ENCODE results near the gene ASIC3. TPM values are rescaled to one million over a fixed set of nuclear protein-coding genes. Genes with fewer than 3 reads are reported as not detected.

Gene ASIC3
- total RNA-seq, 2 experiments from 2014 or later, result 2.8 to 3.2 TPM

GRCh38 chr7:151048911-151049463, 656 bp downstream of the ASIC3 start:
- peaks cover 12% of the 10 kb centered on the region for H3K27me3 Mint-ChIP-seq (ENCODE audit: low read depth)
- H3K27ac Mint-ChIP-seq, result no peak overlapping the region
- ATAC-seq (no peak), DNase-seq (no peak)
- peaks cover 3% of the 10 kb centered on the region for H3K36me3 Mint-ChIP-seq (ENCODE audit: low read depth)
- CTCF ChIA-PET, result no interaction called here
- POLR2A ChIA-PET, result interaction anchor here (0.6 to 1.5 kb wide), 2 partner anchors 56 to 1677 kb away, joined by 3 read pairs; no protein-coding TSS in a partner anchor
- peaks cover 21% of the 10 kb centered on the region for H3K4me1 Mint-ChIP-seq (ENCODE audit: low read depth)
- no peaks in the 10 kb centered on the region for H3K9me3 Mint-ChIP-seq (ENCODE audit: insufficient read depth)
- no peak overlapping the region for H3K4me3 Mint-ChIP-seq

DNA sequence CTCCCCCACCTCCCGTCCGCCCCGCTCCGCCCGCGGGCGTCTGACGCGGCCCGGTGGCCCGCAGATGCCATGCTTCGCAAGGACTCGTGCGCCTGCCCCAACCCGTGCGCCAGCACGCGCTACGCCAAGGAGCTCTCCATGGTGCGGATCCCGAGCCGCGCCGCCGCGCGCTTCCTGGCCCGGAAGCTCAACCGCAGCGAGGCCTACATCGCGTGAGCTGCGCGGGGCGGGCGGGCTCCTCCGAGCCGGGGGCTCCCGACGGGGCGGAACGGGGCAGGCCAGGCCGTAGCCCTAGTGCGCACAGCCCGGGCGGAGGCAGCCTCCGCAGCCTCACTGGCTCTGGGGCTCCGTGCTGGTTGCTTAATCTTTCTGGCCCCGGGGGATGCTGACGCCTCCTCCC, 2.8 kb downstream of the ASIC3 start:
- POLR2A ChIA-PET, result no interaction called here
- Mint-ChIP-seq H3K9me3 (ENCODE audit: insufficient read depth) (no peaks in the 10 kb centered on the region), H3K4me3 (no peak overlapping the region), H3K4me1 (ENCODE audit: low read depth) (peaks cover 23% of the 10 kb centered on the region), H3K27ac (no peak overlapping the region), H3K27me3 (ENCODE audit: low read depth) (peaks cover 12% of the 10 kb centered on the region), H3K36me3 (ENCODE audit: low read depth) (peaks cover 6% of the 10 kb centered on the region)
- CTCF ChIA-PET, result interaction anchor here (1.3 kb wide), 1 partner anchor 59 kb away, joined by 3 read pairs; no protein-coding TSS in a partner anchor
- ATAC-seq, result peak; percentile 75
- peak; percentile 76 for DNase-seq

DNA sequence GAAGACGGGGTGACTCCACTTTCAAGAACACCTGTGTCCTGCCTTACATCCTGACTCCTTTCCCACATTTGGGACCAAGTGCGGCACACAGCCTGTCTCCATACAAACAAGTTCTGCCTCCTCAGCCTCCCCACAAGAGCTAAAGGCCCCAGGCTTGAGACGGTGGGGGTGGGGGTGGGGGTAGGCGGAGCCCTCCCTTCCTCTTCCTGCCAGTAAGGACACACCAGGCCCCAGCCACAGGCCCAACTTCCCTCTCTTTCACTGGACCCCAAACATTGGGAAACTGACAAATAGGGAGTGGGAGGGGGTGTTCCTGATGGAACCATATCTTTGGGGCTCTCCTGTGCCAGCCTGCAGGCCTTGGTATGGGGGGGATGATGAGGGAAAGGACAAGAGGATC, 4.8 kb downstream of the ASIC3 start:
- peaks cover 6% of the 10 kb centered on the region for H3K36me3 Mint-ChIP-seq (ENCODE audit: low read depth)
- CTCF ChIA-PET, result no interaction called here
- DNase-seq (no peak), ATAC-seq (no peak)
- no peaks in the 10 kb centered on the region for H3K9me3 Mint-ChIP-seq (ENCODE audit: insufficient read depth)
- peaks cover 36% of the 10 kb centered on the region for H3K4me1 Mint-ChIP-seq (ENCODE audit: low read depth)
- no peak overlapping the region for H3K4me3 Mint-ChIP-seq
- peaks cover 12% of the 10 kb centered on the region for H3K27me3 Mint-ChIP-seq (ENCODE audit: low read depth)
- H3K27ac Mint-ChIP-seq, result no peak overlapping the region
- POLR2A ChIA-PET, result no interaction called here

GRCh38 chr7:151053751-151054150, 5.4 kb downstream of the ASIC3 start:
- no peak for DNase-seq
- no peak for ATAC-seq
- POLR2A ChIA-PET, result no interaction called here
- Mint-ChIP-seq H3K27ac (no peak overlapping the region), H3K36me3 (ENCODE audit: low read depth) (peaks cover 6% of the 10 kb centered on the region), H3K4me1 (ENCODE audit: low read depth) (peaks cover 42% of the 10 kb centered on the region), H3K9me3 (ENCODE audit: insufficient read depth) (no peaks in the 10 kb centered on the region), H3K27me3 (ENCODE audit: low read depth) (peaks cover 12% of the 10 kb centered on the region), H3K4me3 (no peak overlapping the region)
- CTCF ChIA-PET, result no interaction called here

GRCh38 chr7:151056283-151056665, 7.9 kb downstream of the ASIC3 start:
- POLR2A ChIA-PET, result no interaction called here
- Mint-ChIP-seq H3K36me3 (ENCODE audit: low read depth) (peaks cover 6% of the 10 kb centered on the region), H3K4me3 (peak overlapping the region; percentile 94), H3K27me3 (ENCODE audit: low read depth) (peaks cover 3% of the 10 kb centered on the region), H3K4me1 (ENCODE audit: low read depth) (peaks cover 52% of the 10 kb centered on the region), H3K27ac (no peak overlapping the region), H3K9me3 (ENCODE audit: insufficient read depth) (no peaks in the 10 kb centered on the region)
- CTCF ChIA-PET, result interaction anchor here (1.0 kb wide), 1 partner anchor 54 kb away, joined by 5 read pairs; no protein-coding TSS in a partner anchor
- DNase-seq (no peak), ATAC-seq (no peak)

DNA sequence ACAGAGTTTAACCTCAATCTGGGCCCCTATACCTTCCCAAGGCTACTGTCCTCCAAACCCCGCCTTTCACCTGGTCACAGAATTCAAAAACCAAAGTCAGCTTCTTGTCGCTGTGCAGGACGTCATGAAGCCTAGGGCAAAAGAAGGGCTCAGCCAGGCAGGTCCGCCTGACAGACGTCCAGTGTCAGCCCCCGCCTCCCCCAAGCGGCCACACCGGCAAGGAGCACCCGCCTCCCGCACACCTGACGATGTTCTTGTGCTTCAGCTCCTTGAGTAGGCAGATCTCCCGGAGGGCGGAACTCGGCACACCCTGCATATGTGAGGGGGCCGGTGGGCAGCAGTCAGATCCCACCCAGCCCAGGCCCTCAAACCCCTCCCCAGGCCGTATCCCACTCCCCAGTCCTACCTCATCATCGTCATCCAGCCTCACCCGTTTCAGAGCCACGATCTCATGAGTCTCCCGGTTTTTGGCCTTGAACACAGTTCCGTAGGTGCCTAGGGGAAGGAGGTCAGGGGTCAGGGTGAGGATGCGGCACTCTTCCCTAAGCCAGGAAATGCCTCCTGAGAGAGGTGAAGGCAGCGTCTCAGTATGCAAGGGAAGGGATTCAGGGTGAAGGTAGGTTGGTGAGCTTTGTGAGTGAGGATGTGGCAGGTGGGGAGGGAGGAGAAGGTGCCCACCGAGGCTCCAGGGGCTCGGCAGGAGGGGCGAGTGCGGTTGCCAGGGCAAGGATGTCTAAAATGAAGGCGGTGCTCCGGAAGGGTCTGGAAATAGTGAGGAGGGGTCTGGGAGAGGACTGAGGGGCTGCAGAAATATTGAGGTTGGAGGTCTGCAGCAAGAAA, 8.6 kb downstream of the ASIC3 start:
- ATAC-seq (no peak), DNase-seq (no peak)
- H3K4me1 Mint-ChIP-seq (ENCODE audit: low read depth), result peaks cover 54% of the 10 kb centered on the region
- H3K4me3 Mint-ChIP-seq, result peak overlapping the region; percentile 94
- no peaks in the 10 kb centered on the region for H3K9me3 Mint-ChIP-seq (ENCODE audit: insufficient read depth)
- peaks cover 3% of the 10 kb centered on the region for H3K27me3 Mint-ChIP-seq (ENCODE audit: low read depth)
- CTCF ChIA-PET, result no interaction called here
- peaks cover 12% of the 10 kb centered on the region for H3K36me3 Mint-ChIP-seq (ENCODE audit: low read depth)
- H3K27ac Mint-ChIP-seq, result peak overlapping the region; percentile 81
- POLR2A ChIA-PET, result no interaction called here

DNA sequence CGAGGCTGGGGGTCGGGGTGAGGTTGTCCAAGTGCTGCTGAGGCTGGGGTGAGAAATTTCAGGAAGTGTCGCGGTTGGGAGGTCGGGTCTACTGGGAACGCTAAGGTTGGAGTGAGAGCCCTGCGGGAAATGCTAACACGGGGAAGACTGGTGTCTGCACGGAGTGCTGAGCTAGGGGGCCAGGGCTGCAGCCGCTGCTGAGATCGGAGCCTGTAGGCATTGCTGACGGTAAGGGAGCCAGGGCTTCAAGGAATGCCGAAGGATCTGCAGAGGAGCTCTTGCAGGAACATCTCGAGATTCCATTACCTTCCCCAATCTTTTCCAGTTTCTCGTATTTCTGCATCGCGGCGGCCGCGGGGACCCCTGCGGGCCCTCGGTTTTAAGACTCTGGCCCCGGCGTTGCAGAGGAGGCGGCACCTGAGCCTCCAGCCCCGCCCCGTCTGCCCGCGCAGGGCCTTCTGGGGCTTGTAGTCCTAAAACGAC, 9.2 kb downstream of the ASIC3 start, which contains the start of gene CDK5:
CDK5 (minus strand) TSS at position 392 of the 483 bp plus-strand sequence; CDS start at position 343, 49 bp downstream.
- H3K36me3 Mint-ChIP-seq (ENCODE audit: low read depth), result peaks cover 12% of the 10 kb centered on the region
- peak within 1 kb of the TSS; percentile 93 for H3K27ac Mint-ChIP-seq
- ATAC-seq (peak; percentile 6), DNase-seq (no peak)
- H3K4me3 Mint-ChIP-seq, result peak within 1 kb of the TSS; percentile 94
- H3K27me3 Mint-ChIP-seq (ENCODE audit: low read depth), result peaks cover 2% of the 10 kb centered on the region
- POLR2A ChIA-PET, result no interaction called here
- H3K9me3 Mint-ChIP-seq (ENCODE audit: insufficient read depth), result no peaks in the 10 kb centered on the region
- CTCF ChIA-PET, result no interaction called here
- peaks cover 54% of the 10 kb centered on the region for H3K4me1 Mint-ChIP-seq (ENCODE audit: low read depth)

- H3K4me1 Mint-ChIP-seq (ENCODE audit: low read depth), result peaks cover 48% of the 10 kb centered on the region
- ChIA-PET POLR2A (interaction anchor here (1.0 to 1.6 kb wide), 6 partner anchors 10 to 44 kb away, joined by 3 to 5 read pairs (median 4); partner anchors contain the start of genes ABCB8, FASTK and TMUB1), CTCF (interaction anchor here (0.6 to 1.7 kb wide), 7 partner anchors 26 to 430 kb away, joined by 3 to 5 read pairs (median 3); partner anchors contain the start of gene ABCB8)
- H3K36me3 Mint-ChIP-seq (ENCODE audit: low read depth), result peaks cover 11% of the 10 kb centered on the region
- H3K4me3 Mint-ChIP-seq, result peak overlapping the region; percentile 94
- no peaks in the 10 kb centered on the region for H3K27me3 Mint-ChIP-seq (ENCODE audit: low read depth)
- peak overlapping the region; percentile 93 for H3K27ac Mint-ChIP-seq
- DNase-seq (peak; percentile 99), ATAC-seq (peak; percentile 92)
- no peaks in the 10 kb centered on the region for H3K9me3 Mint-ChIP-seq (ENCODE audit: insufficient read depth)
These were observed 9.9 kb downstream of the ASIC3 start for GRCh38 chr7:151057989-151058780.

DNA sequence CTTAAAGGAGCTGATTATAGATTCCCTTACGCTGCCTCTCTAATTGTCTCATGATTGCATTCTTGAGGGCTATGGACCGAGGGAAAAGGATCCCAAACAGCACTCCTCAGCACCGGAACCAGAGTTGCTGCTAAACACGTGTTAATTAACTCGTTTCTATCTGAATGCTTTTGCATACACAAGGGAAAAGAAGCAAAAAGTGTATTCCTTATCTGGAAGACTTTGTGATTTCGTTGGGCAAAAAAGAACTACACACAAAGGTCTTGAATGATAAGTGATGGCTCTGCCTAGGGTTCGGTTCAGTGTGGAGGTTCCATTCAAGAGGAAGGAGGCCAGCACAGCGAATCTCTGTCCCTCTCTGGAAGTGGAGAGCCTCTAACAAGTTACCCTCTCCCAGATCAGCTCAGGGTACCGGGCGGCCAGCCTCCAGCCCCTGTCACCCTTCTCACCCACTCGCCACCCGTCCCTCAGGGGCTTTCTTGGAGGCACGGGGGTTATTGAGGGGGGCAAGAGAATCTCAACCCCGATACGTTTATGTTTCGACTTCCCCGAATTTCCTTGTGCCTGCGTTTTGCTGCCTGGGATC, 10.5 kb downstream of the ASIC3 start:
- Mint-ChIP-seq H3K36me3 (ENCODE audit: low read depth) (peaks cover 15% of the 10 kb centered on the region), H3K9me3 (ENCODE audit: insufficient read depth) (no peaks in the 10 kb centered on the region), H3K27ac (peak overlapping the region; percentile 93), H3K4me1 (ENCODE audit: low read depth) (peaks cover 44% of the 10 kb centered on the region), H3K27me3 (ENCODE audit: low read depth) (no peaks in the 10 kb centered on the region), H3K4me3 (peak overlapping the region; percentile 94)
- DNase-seq (peak; percentile 40), ATAC-seq (peak; percentile 6)
- ChIA-PET POLR2A (interaction anchor here (1.0 to 1.6 kb wide), 6 partner anchors 9 to 45 kb away, joined by 3 to 5 read pairs (median 4); partner anchors contain the start of genes ABCB8, FASTK and TMUB1), CTCF (interaction anchor here (0.6 to 1.7 kb wide), 7 partner anchors 26 to 429 kb away, joined by 3 to 5 read pairs (median 3); partner anchors contain the start of gene ABCB8)

DNA sequence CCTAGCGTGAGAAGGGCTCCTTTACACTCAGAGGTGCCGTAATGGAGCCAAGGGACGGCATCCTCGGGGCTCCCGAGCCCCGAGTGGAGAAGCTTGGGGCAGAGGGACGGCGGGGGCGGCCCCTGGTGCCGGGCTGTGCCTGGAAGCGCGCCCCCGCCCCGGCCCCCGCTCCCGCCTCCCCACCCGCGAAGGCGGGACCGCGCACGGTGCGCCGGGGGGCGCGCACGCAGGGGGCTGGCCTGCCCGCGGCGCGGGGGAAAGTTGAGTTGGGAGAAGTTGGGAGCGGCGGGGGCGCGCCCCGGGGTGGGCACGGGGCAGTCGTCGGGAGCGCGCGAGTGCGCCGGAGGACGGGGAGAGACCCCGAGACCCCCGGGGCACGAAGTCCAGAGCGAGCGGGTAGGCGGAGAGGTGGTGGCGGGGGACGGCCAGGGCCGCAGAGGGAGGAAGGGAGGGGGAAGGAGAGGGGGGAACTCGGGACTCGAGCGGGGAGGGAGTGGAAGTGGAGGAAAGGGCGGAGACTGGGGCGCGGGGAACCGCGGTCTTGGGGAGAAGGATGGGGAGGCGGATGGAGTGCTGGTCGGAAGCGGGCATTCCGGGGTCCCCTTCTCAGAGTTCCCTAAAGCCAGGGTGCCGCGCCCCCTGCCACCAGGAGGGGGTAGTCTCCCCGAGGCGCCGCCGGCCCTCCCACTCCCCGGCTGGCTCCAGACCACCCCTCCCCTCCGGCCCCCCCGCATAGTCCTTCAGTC, 11.2 kb downstream of the ASIC3 start, which contains the start of gene SLC4A2:
SLC4A2 (plus strand) TSS at position 223 of the 746 bp plus-strand sequence. CDS start 2,399 bp downstream, outside the sequence.
- ATAC-seq, result peak; percentile 16
- ChIA-PET POLR2A (interaction anchor here (1.0 to 2.0 kb wide), 5 partner anchors 14 to 45 kb away, joined by 3 to 6 read pairs (median 5); partner anchors contain the start of genes ABCB8 and FASTK), CTCF (interaction anchor here (1.2 to 1.7 kb wide), 5 partner anchors 31 to 86 kb away, joined by 3 to 5 read pairs (median 3); partner anchors contain the start of gene ABCB8)
- Mint-ChIP-seq H3K36me3 (ENCODE audit: low read depth) (peaks cover 14% of the 10 kb centered on the region), H3K4me1 (ENCODE audit: low read depth) (peaks cover 43% of the 10 kb centered on the region), H3K9me3 (ENCODE audit: insufficient read depth) (no peaks in the 10 kb centered on the region), H3K4me3 (peak within 1 kb of the TSS; percentile 94), H3K27ac (peak within 1 kb of the TSS; percentile 93), H3K27me3 (ENCODE audit: low read depth) (no peaks in the 10 kb centered on the region)
- DNase-seq, result peak; percentile 70

Measured in activated CD8-positive, alpha-beta T cell treated with anti-CD3 and anti-CD28 coated beads, Interleukin-2, amount 10 ng/mL, durations not matched to agents 7 days and 5 days (primary cell).